Activated CD8-positive, alpha-beta T cell treated with anti-CD3 and anti-CD28 coated beads for 36 hours (primary cell): ENCODE data around the gene ILF3. TPM values are rescaled to one million over a fixed set of nuclear protein-coding genes. Genes with fewer than 3 reads are reported as not detected.
A peak's percentile ranks its signal among the peaks of the same experiment; 100 is the strongest.

ENCODE experiments used
- ATAC-seq: fragments of 200-7000 bp; cut with Tn5 transposase; one replicate; pipeline ENCODE4 v1.10.0; 2021; ENCODE audit warnings: mild to moderate bottlenecking, moderate library complexity
- CTCF ChIA-PET: fragments of 350-600 bp; sonication (Branson Sonifier 250); formaldehyde crosslinking; loops from one replicate; lab custom pipeline; 2021; ENCODE audit warnings: antibody characterized with exemption; lab: Charles Lee
- POLR2A ChIA-PET: fragments of 350-600 bp; sonication (Branson Sonifier 250); formaldehyde crosslinking; loops from one replicate; lab custom pipeline; 2021; ENCODE audit warnings: antibody characterized with exemption; lab: Charles Lee
- DNase-seq: peaks from one replicate; pipeline ENCODE4 v3.0.0-alpha.2; 2020
- H3K27ac Mint-ChIP-seq: one replicate; pipeline ENCODE4 v1.8.0; 2021; ENCODE audit warnings: mild to moderate bottlenecking, mixed read lengths
- H3K27me3 Mint-ChIP-seq: one replicate; pipeline ENCODE4 v1.8.0; 2021; ENCODE audit warnings: mixed read lengths
- H3K36me3 Mint-ChIP-seq: one replicate; pipeline ENCODE4 v1.8.0; 2021; ENCODE audit warnings: low read depth, mixed read lengths
- H3K4me1 Mint-ChIP-seq: one replicate; pipeline ENCODE4 v1.8.0; 2021; ENCODE audit warnings: low read depth, mixed read lengths
- H3K4me3 Mint-ChIP-seq: one replicate; pipeline ENCODE4 v1.8.0; 2021; ENCODE audit warnings: mild to moderate bottlenecking, moderate library complexity, mixed read lengths
- H3K9me3 Mint-ChIP-seq: one replicate; pipeline ENCODE4 v1.8.0; 2021; ENCODE audit warnings: mixed read lengths
- CTCF ChIP-seq: fragments of 200-600 bp; IDR thresholded peaks from one replicate; pipeline ENCODE4 v1.8.0; 2022; ENCODE audit warnings: antibody characterized with exemption, mild to moderate bottlenecking
- intact Hi-C: fragments of 100-400 bp; cut with micrococcal nuclease; formaldehyde crosslinking; loops from one replicate; pipeline ENCODE4 v1.10.0; 2022
- total RNA-seq, 2 experiments: library from RNA; stranded (reverse); gene quantifications; one replicate each; pipeline ENCODE4 v1.2.3, GENCODE V29; 2021

The ILF3 gene
- total RNA-seq, 2 experiments from 2014 or later, result 435 to 450 TPM

- ChIA-PET POLR2A (interaction anchor here (0.6 to 2.5 kb wide), 7 partner anchors 9 to 109 kb away, joined by 3 to 9 read pairs (median 3); no protein-coding TSS in a partner anchor), CTCF (interaction anchor here (0.8 to 14.8 kb wide), 7 partner anchors 8 to 109 kb away, joined by 3 to 409 read pairs (median 4); no protein-coding TSS in a partner anchor)
- intact Hi-C loops, result loop anchor here (5.0 kb wide), 1 partner anchor 45 kb away; no protein-coding TSS in a partner anchor
- no peaks in the 10 kb centered on the region for H3K9me3 Mint-ChIP-seq
- peaks cover 36% of the 10 kb centered on the region for H3K36me3 Mint-ChIP-seq
- H3K27ac Mint-ChIP-seq, result peak overlapping the region; percentile 32
- DNase-seq (no peak), ATAC-seq (no peak)
- H3K4me1 Mint-ChIP-seq, result peaks cover 20% of the 10 kb centered on the region
- no peak for TF ChIP-seq CTCF
- H3K27me3 Mint-ChIP-seq, result peaks cover 1% of the 10 kb centered on the region
- peak overlapping the region; percentile 87 for H3K4me3 Mint-ChIP-seq
Measured at GRCh38 chr19:10651851-10652250, 2.3 kb upstream of the ILF3 start.

- intact Hi-C loops, result loop anchor here (5.0 kb wide), 1 partner anchor 44 kb away; no protein-coding TSS in a partner anchor
- Mint-ChIP-seq H3K27ac (peak overlapping the region; percentile 98), H3K9me3 (no peaks in the 10 kb centered on the region), H3K27me3 (peaks cover 1% of the 10 kb centered on the region), H3K4me3 (peak overlapping the region; percentile 87), H3K4me1 (peaks cover 26% of the 10 kb centered on the region), H3K36me3 (peaks cover 46% of the 10 kb centered on the region)
- DNase-seq (no peak), ATAC-seq (no peak)
- no peak for TF ChIP-seq CTCF
- ChIA-PET CTCF (interaction anchor here (0.7 to 14.8 kb wide), 4 partner anchors 9 to 84 kb away, joined by 3 to 409 read pairs (median 10); no protein-coding TSS in a partner anchor), POLR2A (interaction anchor here (1.0 to 2.2 kb wide), 11 partner anchors 9 to 118 kb away, joined by 3 to 10 read pairs (median 6); no protein-coding TSS in a partner anchor)
Measured at GRCh38 chr19:10653482-10653731, 739 bp upstream of the ILF3 start.

DNA sequence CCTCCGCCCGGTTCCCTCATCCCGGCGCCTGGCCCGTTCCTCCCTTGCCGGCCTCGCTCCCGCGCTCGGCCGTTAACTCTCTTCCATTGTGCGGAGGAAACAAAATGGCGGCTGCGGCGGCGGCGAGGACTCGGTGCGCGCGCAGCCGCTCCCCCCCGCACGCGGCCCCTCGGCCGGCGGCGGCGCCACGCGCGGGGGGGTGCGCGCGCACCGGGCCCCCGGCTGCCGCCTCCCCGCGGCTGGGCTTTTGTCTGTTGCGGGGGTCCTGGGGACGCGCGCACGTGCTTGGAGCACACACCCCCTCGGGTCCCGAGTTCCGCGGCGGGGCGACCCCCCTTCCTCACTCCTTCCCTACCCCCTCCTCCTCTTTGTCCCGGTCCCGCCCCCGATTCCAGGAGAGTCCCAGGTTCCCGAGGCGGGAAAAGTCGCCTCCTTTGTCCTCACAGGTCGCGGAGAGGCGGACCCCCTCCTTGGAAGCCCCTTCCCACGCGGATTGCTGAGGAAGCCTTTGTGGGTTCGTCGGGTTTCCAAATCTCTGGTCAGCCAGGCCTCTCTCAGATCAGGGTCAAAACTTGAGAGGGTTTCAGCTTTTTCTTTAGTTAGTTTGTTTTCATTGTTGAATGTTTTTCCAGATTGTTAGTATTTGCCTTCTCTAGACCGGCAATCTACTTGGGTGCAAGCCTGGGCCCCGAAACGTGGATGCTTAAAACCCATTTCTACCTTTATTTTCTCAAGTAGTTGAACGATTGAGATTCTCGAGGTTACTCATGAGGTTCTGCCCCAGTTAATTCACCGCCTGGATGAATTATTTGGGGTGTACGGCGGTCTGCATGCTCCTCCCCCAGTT is 687 bp downstream of the ILF3 start:
- Mint-ChIP-seq H3K9me3 (no peaks in the 10 kb centered on the region), H3K4me1 (peaks cover 34% of the 10 kb centered on the region), H3K27ac (peak overlapping the region; percentile 98), H3K4me3 (peak overlapping the region; percentile 87), H3K27me3 (peaks cover 1% of the 10 kb centered on the region), H3K36me3 (peaks cover 52% of the 10 kb centered on the region)
- ChIA-PET CTCF (interaction anchor here (1.6 to 1.7 kb wide), 3 partner anchors 11 to 73 kb away, joined by 4 to 12 read pairs (median 9); no protein-coding TSS in a partner anchor), POLR2A (interaction anchor here (0.6 to 5.2 kb wide), 11 partner anchors 8 to 368 kb away, joined by 3 to 36 read pairs (median 4); partner anchors contain the start of genes ICAM4 and QTRT1)
- intact Hi-C loops, result loop anchor here (5.0 kb wide), 1 partner anchor 42 kb away; no protein-coding TSS in a partner anchor
- no peak for TF ChIP-seq CTCF
- peak; percentile 69 for DNase-seq
- peak; percentile 25 for ATAC-seq

DNA sequence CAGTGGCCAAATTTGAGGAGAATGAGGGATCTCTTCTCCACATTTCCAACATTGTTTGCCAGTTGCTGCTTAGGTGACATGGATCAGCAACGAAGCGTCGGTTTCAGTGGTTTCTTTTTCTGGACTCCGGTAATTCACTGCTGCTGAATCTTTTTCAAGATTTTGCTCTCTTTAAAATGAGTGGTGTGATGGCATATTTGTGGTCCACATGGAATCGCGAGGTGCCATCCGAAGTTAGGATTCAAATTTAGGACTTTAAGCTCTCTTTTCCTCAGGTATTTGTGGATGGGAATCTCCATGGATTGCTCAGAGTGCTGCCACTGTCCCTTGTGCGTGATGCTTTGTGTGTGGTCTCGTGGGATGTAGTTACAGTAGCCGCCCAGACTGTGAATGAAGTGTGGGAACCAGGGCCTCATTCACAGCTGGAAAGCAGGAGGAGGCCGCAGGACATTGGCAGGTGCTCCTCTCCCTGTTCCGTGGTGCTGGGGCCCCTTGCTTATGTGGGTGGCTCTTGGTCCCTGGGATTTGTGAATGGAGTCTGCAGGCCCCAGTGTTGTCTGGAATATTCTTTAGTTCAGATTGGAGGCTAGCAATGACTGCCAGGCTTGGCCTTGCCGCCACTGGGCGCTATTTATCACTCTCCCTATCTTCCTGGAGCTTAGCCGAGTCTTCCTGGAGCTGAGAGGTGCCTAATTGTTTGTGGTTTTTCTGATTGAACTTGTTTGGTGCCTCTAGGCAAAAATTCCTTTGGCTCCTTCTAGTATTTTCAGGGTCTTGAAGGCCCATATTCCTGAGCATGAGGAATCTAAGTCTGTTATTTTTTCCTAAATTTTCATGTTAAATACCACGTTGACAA is 1.5 kb downstream of the ILF3 start:
- Mint-ChIP-seq H3K27me3 (peaks cover 1% of the 10 kb centered on the region), H3K9me3 (no peaks in the 10 kb centered on the region), H3K36me3 (peaks cover 61% of the 10 kb centered on the region), H3K27ac (peak overlapping the region; percentile 90), H3K4me1 (peaks cover 38% of the 10 kb centered on the region), H3K4me3 (peak overlapping the region; percentile 87)
- intact Hi-C loops, result no loop called here
- ATAC-seq (no peak), DNase-seq (no peak)
- ChIA-PET POLR2A (interaction anchor here (0.6 to 5.2 kb wide), 12 partner anchors 9 to 369 kb away, joined by 3 to 36 read pairs (median 4); partner anchors contain the start of genes ICAM4 and QTRT1), CTCF (interaction anchor here (1.6 to 1.7 kb wide), 3 partner anchors 12 to 74 kb away, joined by 4 to 12 read pairs (median 9); no protein-coding TSS in a partner anchor)
- TF ChIP-seq CTCF, result no peak
